A673 (cell line): ENCODE data around the gene WIPF2.

Source experiments
- EZH2 ChIP-seq: fragments of 200-600 bp; sonication (generic); IDR thresholded peaks from 2 replicates; pipeline ENCODE4 v1.6.1; 2017; ENCODE audit warnings: borderline replicate concordance, low read depth, mild to moderate bottlenecking, mixed read lengths, antibody characterized with exemption, low read length; ENCODE audit not compliant: poor library complexity, severe bottlenecking
- TF ChIP-seq, protein P1 (sequence below): fragments of 300-800, 200-600 bp; sonication (generic); conservative IDR thresholded peaks from 2 replicates; pipeline ENCODE4 v1.5.1; 2017; ENCODE audit warnings: low read depth, mild to moderate bottlenecking, antibody characterized with exemption, low read length, moderate library complexity, mixed read lengths

DNA sequence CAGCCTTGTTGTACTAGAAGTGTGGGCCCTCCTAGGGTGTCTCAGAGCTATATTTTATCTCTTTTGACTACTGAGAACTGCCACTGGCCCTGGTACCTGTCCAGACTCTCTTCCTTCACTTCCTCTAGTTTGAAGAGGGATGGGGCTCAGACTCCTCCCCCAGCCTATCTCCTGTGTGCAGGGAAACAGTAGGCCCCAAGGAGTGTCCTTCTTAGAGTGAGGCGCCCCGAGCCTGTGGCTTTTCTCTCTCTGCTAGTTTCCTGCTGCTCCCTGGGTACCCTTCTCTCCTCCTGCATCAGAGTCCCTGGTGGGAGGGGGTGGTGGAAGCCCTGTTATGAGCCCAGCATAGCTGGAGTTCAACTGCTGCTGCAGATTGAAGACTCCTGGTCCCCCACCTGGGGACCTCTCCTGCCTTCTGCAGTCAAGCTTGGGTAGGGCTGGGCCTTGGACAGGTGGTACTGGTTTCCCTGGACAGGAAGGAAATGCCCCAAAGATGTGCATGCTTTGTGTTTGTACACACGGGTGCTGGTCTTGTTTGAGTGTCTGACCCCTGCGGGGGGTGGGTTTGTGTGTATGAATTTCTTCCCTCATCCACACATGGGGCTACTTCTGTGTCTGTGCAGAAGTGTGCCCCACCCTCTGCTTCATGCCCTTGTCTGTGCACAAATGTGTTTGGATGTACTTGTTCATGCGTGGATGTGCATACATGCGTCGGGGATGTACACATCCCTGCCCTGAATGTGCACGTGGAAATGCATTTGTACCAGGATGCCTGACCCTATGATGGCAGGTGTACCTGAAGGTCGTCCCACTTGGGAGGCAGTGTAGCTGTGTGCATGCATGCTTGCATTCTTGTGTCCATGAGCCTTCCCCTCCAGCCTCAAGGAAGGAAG lies 96.8 kb downstream of the WIPF2 start:
- TF ChIP-seq, protein P1, sequence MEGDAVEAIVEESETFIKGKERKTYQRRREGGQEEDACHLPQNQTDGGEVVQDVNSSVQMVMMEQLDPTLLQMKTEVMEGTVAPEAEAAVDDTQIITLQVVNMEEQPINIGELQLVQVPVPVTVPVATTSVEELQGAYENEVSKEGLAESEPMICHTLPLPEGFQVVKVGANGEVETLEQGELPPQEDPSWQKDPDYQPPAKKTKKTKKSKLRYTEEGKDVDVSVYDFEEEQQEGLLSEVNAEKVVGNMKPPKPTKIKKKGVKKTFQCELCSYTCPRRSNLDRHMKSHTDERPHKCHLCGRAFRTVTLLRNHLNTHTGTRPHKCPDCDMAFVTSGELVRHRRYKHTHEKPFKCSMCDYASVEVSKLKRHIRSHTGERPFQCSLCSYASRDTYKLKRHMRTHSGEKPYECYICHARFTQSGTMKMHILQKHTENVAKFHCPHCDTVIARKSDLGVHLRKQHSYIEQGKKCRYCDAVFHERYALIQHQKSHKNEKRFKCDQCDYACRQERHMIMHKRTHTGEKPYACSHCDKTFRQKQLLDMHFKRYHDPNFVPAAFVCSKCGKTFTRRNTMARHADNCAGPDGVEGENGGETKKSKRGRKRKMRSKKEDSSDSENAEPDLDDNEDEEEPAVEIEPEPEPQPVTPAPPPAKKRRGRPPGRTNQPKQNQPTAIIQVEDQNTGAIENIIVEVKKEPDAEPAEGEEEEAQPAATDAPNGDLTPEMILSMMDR: no peak
- TF ChIP-seq EZH2: no peak
